GM18498 (cell line): ENCODE measurements around the gene DGKB.

ENCODE experiments used
- ATAC-seq: cut with Tn5 transposase; IDR thresholded peaks from one replicate; pipeline ENCODE4 v1.9.1; 2021; ENCODE audit warnings: mild to moderate bottlenecking, moderate library complexity; ENCODE audit not compliant: unreplicated experiment

The DGKB gene

DNA sequence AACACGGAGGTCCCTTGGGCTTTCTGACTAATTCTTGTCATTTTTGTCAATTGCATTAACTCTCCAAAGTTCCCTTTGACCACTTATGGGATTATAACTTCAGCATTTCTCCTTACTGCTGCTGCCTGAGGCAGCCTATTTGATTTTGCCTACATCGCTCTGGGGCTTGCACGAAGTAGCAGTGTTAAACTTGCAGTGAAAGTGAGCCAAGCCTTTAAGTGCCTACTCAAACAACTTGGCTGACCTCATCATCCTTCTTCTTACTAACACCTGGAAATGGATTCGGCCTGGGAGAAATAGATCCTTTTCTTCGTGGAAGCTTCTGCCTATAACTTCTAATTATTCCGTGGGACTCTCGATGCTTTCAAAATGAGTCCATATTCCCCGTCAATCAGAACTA, 76.6 kb downstream of the DGKB start:
- no peak for ATAC-seq

DNA sequence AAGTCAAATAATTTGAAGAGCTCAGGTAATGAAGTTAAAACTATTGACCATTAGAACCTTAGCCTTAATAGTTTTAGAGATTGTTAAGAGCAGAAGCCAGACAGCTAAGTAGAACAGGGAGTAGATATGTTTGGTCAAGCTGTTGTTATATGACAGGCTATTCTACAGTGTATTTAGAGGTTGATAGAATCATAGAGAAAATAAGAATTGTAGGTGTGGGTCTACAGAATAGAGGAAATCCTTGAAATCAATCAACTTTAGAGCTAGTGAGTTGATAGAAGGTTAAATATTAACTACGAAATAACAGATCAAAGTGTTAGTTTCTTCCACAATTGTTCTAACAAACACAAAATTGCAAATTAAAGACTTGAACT, 80.1 kb downstream of the DGKB start:
- ATAC-seq, result no peak

DNA sequence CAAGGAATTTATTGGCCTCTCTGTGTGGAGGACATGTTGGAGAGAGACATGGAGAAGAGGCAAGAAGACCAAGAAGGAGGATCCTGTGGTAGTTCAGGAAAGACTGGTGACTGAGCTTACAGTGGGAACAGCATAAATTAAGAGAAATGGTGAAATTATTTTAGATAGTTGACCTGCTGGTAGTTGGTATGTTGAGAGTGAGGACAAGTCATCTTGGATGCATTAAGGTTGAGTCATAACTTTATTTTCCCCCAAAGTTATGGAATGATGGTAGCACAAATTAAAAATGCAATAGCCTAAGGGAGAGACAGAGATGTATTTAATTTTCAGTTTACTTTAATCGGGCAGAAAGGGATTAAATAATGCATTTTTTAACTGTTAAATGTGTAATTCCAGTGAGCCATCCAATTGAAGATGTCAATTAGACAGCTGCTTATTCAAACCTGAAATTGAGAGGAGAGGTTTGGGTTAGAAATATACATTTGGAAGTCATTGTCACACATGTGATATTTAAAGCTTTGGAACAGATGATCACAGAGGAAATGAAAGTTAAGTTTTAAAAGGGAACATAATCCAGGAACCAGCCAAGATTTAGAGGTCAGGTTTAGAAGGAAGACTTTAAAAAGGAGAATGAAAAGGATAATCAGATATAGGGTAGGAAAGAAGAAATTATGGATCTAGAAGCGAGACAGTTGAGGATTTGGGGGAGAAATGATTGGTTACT, 80.6 kb downstream of the DGKB start:
- no peak for ATAC-seq

DNA sequence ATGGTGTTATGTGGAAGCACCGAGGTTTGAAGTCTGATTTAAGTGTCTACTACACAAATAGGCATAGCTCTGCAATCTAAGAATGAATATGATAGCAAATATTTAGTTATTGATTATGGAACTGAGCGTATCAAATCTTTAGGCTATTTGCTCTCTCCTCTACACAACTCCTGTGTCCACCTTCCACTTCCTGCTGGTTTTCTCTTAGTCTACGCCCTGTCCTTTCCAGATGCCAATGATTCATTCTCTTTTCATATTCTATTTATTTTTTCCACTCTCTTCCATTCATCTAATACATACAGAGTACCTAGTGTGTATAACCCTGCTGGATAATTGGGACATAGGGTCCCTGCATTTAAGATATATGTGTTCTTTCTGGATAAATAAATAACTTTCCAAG, 83.7 kb downstream of the DGKB start:
- ATAC-seq, result no peak

DNA sequence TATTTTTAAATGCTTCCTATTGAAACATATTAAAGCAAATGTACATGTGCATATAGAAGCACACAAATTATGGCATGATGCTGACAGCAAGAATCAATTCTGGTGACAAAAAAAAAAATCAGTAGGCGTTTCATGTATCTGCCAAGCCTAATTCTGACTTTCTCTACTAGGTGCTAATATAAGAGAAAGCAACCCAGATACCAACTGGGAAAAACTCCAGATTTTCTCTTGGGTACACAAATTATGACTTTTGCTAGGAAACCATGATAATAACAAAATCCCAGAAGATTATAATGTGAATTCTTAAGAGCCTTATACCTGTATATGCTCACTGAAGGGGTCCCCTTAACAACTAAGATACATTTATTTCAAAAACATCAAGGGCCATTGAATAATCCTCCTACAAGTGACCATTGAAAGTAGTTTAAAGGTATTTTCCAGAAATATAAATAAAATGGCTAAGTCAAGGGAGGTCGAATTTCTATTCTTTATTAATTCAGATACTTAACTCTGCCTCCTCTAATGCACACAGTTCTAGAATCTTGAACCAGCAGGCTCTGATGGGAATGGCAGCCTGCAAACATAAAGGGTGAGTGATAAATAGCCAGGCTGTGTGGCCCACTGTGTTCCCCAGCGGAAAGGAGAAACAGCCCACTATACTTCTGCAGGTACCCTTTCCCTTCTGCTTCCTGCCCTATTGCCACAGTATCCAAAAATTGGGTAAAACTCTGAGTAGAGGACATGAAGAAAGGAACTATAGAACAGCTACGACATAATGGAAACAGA, 84.5 kb downstream of the DGKB start:
- ATAC-seq, result no peak

GRCh38 chr7:14807507-14807906, 95.0 kb downstream of the DGKB start:
- ATAC-seq, result no peak

- ATAC-seq, result no peak
These were observed 95.7 kb downstream of the DGKB start for GRCh38 chr7:14806891-14807290.

DNA sequence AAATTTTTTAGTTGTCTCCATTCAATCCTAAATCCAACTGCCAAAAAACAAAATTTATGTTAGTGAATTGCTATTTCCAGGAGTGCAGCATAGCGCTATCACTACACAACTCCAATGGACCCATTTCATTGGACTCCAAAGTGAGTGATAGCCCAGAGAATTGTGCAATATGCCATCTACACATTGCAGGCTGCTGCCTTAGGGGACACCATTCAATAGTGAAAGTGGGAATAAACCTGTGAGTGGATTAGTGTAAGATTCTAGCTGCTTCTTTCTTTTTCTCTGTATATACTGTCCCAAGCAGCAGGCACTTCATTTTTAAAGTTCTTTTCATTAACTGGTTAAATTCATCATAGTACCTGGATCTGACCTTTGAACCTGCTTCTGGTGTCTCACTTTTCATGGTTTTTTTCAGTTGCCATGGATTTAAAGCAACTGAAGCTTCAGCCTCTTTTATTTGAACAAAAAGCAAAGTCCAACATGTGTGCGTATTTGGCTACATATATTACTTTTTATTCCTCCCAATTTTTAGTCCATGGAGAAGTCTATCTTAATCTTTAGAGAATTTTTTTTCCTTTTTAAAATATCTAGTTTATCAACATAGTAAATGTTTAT, 97.3 kb downstream of the DGKB start:
- no peak for ATAC-seq

DNA sequence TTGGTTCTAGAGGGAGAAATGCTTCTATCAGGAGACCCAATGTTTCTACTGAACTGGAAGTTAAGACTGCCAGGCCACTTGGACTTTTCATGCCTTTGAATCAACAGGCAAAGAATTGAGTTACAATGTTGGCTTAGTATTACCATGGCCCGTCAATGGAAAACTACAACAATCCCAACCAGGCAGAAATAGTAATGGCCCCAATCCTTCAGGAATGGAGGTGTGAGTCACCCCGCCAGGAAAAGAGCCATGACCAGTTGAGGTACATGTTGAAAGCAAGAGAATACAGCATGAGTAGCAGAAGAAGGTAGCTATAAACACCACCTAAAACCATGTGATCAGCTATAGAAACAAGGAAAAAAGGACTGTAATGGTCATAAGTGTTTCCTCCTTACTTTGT, 101.9 kb downstream of the DGKB start:
- no peak for ATAC-seq

GRCh38 chr7:14793151-14793550, 109.4 kb downstream of the DGKB start:
- no peak for ATAC-seq

GRCh38 chr7:14787551-14787950, 115.0 kb downstream of the DGKB start:
- no peak for ATAC-seq

GRCh38 chr7:14786314-14786895, 116.1 kb downstream of the DGKB start:
- no peak for ATAC-seq

- no peak for ATAC-seq
These were observed 124.7 kb downstream of the DGKB start for GRCh38 chr7:14777806-14778205.

DNA sequence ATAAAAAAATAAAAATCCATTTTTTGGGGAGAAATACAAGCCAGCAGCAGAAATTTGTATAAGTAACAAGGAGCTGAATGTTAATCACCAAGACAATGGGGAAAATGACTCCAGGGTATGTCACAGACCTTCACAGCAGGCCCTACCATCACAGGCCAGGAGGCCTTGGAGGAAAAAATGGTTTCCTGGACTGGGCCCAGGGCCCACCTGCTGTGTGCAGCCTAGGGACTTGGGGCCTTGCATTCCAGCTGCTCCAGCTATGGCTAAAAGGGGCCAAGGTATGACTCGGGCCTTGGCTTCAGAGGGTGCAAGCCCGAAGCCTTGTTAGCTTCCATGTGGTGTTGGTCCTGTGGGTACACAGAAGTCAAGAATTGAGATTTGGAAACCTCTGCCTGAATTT, 126.3 kb downstream of the DGKB start:
- no peak for ATAC-seq

GRCh38 chr7:14773729-14774271, 128.8 kb downstream of the DGKB start:
- no peak for ATAC-seq

DNA sequence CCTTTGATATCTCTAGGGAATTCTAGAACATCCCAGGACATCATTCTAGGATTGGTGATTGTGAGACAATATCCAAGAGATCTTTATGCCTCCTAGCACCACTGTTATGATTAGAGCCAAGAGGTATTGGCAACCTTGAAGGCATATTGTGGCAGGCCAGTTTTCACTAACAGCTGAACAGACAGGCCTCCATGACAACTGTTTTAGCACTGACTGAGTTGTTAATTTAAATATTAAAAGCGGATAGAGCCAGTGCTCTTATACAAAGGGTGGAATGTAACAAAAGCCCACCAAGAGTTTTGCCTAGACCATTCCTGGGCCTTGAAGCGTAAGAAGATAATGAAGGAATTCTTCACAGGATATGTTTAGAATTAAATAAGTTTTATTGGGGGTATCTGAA, 131.9 kb downstream of the DGKB start:
- ATAC-seq, result no peak

GRCh38 chr7:14769261-14769660, 133.3 kb downstream of the DGKB start:
- ATAC-seq, result no peak

DNA sequence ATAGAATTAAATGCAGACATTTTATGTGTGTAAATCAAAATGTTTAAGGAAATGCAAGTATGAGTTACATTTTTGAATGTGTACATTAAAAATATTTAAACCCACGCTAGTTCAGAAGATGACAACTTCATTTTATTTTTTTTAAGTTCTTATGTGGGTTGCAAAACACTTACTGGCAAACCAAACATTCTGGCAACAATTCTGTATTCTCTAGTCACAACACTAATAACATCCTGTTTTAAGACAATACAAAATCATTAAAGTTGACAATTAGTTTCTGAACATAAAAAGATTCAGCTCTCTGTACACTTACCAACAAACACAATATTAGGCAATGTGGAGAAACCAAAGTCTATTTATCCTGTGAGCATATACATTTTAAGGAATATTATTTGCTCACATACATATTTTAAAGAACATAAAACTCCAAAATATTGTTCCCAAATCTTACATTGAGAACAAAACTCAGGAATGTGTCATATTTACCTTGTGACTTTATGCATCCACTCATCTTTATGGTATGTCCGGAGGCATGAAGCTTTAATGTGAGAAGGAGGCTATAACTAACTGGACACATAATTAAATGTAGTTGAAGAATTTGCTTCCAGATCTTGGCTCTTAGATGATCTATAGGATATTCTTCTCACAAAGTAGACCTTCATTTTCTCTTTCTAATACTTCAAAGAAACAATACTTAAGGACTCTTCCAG, 134.7 kb downstream of the DGKB start:
- ATAC-seq, result no peak

DNA sequence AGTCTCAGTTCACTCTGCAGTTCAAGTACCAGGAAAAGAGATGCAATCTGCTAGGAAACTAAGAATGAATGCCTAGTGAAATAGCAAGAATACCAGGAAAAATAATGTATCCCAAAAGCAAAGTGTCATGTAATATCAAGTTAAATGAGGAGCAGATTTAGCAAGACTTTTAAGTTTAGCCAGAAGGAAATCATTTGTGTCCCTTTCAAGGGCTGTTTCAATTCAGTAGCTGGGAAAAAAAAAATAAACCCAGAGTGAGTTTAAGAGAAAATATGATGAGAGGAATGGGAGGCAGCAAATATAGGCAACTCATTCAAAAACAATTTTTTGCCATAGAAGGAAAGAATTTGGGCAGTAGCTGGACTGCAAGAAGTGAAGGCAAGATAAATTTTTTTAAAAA, 135.8 kb downstream of the DGKB start:
- no peak for ATAC-seq

DNA sequence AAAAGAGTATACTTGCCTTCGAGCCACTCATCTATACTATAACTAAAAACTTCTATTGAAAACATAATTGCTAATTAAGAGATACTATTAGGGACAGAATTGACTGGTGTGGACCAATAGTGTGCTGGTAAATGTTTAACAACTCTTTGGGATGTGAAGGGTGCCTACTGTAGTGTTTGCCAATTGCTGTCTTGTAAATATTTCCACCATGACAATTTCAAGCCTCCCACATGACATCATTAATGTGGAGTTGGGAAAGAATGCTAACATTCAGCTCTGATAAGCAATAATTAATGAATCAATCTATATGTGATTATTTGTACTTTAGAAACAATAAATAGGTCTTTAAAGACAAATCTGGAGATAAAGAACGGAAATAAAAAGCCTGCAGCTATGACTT, 136.8 kb downstream of the DGKB start:
- ATAC-seq, result no peak

GRCh38 chr7:14762561-14762960, 140.0 kb downstream of the DGKB start:
- ATAC-seq, result no peak
